Stimulated activated CD8-positive, alpha-beta memory T cell treated with anti-CD3 and anti-CD28 coated beads, Interleukin-4, amount 100 ng/mL, for 24 hours (primary cell): ENCODE results near the gene N4BP2.
"Not testable (repeated sequence)": the region's sequence is repeated elsewhere in the genome, so short reads cannot be mapped to it uniquely, and the experiment has no call there.

Experiments
- DNase-seq: peaks from one replicate; pipeline ENCODE4 v3.0.0-alpha.2; 2020; ENCODE audit warnings: low read depth

N4BP2 gene

DNA sequence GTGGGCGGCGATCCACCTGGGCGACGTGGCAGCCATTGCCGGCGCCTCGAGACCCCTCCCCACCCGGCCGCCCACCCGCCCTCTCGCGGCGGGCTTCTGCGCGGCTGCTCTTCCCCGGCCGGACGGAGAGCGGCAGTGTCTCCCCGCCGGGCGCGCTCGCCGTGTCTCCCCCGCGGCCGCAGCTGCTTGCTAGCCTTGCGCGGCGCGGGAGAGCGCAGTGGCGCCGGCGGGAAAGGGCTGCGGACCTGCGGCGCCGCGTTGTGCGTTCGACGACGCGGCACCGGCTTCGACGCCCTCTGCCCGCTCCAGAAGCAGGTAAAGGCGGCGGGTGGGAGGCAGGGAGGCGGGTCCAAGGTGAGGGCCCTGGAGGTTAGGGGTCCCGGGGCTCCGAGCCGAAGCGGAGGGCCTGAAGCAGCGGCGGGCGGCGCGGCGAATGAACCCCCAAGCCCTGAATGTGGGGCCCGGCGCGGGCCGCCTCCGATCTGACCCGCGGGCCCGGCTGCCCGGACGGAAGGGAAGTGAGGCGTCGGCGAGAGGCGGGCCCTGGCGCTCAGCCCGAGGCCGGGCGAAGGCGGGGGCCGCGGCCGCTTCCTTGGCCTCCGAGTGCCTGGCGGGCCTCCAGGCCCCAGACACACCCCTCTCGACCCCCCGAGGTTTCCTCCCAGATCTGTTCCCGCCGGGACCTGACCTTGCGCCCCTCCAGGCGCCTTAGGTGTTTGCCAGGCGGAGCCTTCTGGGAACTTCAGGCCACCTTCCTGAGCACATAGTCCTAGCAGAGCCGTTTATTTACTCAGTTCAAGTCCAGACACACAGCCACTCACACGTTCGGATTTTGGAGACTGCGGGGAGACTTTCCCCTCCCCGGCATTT, at the start of gene N4BP2:
Gene N4BP2, plus strand, starts transcription at position 135 of the 870 bp plus-strand sequence. CDS start 40,491 bp downstream, outside the sequence.
- peak; percentile 50 for DNase-seq

DNA sequence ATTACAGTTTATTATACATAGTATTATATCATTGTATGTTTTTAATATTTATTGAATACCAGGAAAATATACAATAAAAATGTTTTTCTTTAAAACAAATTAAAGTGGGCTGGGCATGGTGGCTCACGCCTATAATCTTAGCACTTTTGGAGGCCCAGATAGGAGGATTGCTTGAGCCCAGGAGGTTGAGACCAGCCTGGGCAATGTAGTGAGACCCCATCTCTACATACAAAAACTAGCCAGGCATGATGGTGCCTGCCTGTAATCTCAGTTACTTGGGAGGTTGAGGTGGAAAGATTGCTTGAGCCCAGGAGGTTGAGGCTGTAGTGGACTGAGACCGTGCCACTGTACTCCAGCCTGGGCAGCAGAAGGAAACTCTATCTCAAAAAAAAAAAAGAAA, 40.6 kb upstream of the N4BP2 start:
- no peak for DNase-seq

DNA sequence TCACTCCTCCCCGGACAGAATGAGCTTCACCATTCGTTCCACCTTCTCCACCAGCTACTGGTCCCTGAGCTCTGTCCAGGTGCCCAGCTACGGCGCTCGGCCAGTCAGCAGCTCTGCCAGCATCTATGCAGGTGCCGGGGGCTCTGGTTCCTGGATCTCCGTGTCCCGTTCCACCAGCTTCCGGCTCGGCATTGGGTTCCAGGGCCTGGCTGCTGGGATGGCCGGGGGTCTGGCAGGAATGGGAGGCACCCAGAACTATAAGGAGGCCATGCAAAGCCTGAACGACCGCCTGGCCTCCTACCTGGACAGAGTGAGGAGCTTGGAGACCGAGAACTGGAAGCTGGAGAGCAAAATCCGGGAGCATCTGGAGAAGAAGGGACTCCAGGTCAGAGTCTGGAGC, 36.4 kb upstream of the N4BP2 start:
- DNase-seq = no peak

DNA sequence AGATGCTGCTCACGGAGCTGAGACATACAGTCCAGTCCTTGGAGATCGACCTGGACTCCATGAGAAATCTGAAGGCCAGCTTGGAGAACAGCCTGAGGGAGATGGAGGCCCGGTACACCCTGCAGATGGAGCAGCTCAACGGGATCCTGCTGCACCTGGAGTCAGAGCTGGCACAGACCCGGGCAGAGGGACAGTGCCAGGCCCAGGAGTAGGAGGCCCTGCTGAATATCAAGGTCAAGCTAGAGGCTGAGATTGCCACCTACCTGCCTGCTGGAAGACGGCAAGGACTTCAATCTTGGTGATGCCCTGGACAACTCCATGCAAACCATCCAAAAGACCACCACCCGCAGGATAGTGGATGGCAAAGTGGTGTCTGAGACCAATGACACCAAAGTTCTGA, 35.5 kb upstream of the N4BP2 start:
- DNase-seq = not testable (repeated sequence)

DNA sequence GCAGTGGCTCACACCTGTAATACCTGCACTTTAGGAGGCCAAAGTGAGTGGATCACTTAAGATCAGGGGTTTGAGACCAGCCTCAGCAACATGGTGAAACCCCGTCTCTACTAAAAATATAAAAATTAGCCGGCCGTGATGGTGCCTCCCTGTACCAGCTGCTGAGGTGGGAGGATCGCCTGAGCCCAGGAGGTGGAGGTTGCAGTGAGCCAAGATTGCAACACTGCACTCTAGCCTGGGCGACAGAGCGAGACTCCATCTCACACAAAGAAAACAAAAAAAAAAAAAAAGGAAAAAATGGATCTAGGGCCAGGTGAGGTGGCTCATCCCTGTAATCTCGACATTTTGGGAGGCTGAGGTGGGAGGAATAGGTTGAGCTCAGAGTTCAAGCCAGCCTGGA, 32.6 kb upstream of the N4BP2 start:
- not testable (repeated sequence) for DNase-seq

DNA sequence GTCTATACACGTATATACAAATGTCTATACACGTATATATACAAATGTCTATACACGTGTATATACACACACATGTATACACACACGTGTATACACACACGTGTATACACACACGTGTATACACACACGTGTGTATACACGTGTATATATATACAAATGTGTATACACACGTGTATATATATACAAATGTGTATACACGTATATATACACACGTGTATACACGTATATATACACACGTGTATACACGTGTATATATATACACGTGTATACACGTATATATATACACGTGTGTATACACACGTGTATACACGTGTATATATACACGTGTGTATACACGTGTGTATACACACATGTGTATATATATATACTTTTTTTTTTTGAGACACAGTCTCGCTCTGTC, 23.9 kb upstream of the N4BP2 start:
- no peak for DNase-seq

DNA sequence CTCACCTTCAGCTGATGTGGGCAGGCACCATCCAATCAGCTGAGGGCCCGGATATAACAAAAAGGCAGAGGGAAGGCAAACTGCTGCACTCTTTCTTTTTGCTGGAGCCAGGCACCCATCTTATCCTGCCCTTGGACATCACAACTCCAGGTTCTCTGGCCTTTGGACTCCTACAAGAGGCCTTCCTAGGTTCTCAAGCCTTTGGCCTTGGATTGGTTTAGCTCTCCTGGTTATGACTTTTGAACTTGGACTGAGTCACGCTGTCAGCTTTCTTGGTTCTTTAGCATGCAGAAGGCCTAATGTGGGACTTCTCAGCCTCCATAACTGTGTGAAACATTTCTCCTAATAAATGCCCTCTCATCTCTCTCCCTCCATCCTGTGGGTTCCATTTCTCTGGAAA, 23.0 kb upstream of the N4BP2 start:
- no peak for DNase-seq

DNA sequence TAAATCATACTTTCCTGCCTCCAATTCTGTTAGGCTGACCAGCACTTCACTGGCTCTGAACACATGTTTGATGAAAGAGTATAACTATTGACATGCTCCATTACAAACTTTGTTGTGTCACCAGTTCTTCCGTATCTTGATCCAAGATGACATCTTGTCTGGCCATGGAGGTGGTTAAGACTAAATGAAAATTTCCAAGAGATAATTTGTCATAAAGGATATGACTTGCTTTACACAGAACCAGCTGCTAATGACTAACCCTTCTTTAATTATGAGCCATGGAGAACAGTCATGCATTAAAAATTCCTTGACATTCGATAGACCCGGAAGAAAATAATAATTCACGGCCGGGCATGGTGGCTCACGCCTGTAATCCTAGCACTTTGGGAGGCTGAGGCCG, 17.7 kb upstream of the N4BP2 start:
- no peak for DNase-seq

DNA sequence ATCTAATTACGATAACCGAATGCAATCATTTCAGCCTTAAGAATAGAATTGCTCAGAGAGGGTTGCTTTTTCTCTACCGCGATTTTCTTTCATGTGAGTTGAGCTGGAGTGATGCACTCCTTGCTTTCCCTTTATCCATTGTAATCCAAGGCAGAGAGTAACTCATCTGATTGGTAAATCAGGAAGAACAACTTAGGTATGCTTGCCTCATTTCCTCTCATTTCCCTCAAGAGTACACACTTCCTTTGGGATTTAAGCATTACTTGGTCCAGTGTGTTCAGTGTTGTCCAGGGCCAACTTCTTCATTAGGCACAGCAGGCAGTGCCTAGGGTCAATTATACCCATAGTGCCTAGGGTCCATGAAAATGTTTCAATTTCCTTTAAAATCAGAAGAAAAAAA, 15.7 kb upstream of the N4BP2 start:
- no peak for DNase-seq

DNA sequence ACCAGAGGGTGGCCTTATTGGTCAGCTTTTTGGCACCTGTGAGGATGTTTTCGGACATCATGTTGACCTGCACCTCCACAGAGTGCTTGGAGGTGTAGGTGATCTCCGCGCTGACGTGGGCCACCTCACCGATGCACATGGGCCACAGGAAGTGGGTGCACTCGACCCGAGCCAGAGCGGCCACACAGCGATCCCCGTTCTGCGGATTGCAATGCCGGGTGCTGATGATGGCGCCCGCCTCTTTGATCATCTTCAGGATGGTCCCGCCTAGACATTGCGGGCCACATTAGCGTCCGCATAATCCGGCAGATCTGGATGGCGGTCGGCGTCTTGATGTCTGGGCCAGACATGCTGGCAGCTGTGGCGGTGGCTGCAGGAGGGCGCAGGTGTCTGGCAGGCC, 12.9 kb upstream of the N4BP2 start:
- no peak for DNase-seq

DNA sequence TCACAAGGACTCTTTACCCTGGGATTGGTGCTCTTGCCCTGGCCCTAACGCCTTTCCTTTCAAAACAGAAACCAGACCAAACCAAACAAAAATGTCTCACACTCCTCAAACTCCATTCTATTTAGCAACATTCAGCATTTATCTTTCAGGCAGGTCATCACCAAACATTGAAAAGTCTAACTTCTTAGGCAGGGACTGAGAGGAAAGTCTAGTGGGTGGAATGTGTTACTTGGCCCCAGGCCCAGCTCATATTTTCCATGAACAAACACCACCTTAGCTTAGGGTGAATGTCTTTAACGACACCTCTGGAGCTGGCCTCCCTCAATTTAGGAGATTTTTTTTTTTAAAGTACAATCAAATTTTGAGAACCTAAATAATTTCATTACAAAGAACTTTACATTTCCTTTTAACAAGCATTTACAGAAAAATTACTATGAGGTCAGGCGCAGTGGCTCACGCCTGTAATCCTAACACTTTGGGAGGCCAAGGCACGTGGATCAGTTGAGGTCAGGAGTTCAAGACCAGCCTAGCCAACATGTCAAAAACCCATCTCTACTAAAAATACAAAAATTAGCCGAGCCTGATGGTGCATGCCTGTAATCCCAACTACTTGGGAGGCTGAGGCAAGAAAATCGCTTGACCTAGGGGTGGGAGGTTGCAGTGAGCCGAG, 10.2 kb upstream of the N4BP2 start:
- peak; percentile 11 for DNase-seq

DNA sequence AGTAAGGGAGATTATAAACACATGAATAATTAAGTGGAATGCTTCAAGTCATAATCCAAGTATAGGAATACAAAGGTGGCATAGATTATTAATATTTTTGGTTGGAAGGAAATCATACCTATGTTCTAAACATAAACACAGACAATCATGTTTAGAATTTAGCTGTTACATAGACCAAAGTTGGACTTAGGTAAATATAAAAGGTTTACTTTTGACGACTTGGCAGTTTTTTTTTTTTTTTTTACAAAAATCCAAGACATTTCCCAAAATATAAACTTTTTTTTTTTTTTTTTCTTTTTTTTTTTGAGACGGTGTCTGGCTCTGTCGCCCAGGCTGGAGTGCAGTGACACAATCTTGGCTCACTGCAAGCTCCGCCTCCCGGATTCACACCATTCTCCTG, 3.5 kb upstream of the N4BP2 start:
- DNase-seq = no peak

DNA sequence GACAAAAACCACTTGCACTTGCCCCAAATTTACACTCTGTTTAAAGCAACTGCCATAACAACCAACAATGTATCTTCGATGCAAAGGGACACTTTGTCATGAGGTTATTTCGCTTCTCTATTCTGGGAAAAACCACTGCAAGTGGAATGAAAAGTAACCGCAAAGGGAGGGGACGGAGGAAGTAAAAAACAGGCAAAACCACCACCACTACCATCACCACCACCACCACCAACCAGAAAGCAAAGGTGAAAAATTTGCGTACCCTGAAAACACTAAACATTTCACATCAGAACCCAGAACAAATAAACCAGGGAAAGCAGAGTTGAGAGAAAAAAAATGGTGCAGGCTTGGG, 1.2 kb upstream of the N4BP2 start:
- peak; percentile 12 for DNase-seq

DNA sequence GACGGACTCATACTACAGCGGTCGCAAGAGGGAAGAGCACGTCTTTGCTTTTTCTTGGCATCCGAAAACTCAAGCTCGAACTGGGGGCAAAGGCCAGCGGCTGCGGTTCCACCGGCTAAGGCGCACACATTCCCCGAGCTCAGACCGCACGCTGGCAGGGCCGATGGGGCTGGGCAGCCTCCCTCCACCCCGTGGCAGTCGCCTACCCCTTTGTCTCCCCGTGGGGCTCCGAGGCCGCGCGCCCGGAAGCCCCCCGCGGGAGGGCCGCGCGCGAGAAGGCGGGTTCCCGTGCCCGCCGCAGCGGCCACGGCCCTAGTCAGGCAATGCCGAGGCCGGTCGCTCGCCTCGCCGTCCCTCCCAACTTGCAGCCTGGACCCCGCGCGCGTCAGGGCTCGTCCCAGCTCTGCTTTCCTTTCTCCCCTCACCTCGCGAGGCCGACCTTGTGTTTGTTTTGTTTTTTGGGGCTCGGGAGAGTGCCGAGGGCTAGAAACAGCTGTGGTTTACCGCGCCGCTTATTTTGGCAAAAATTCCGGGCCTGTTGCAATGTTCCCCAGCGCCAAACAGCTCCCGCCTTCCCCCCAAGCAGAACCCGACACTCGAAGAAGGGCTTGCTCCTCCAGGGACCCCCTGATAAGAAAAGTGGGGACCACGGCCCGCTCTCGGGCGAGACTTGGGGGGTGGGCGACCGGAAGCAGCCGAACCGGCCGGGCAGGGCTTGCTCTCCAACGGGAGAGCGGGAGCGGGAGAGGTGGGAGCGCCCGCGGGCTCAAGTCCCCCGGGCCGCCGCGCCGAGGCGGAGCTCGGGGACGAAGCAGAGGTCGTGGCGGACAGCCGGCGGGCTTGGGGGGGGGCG, 561 bp upstream of the N4BP2 start:
- peak; percentile 36 for DNase-seq

DNA sequence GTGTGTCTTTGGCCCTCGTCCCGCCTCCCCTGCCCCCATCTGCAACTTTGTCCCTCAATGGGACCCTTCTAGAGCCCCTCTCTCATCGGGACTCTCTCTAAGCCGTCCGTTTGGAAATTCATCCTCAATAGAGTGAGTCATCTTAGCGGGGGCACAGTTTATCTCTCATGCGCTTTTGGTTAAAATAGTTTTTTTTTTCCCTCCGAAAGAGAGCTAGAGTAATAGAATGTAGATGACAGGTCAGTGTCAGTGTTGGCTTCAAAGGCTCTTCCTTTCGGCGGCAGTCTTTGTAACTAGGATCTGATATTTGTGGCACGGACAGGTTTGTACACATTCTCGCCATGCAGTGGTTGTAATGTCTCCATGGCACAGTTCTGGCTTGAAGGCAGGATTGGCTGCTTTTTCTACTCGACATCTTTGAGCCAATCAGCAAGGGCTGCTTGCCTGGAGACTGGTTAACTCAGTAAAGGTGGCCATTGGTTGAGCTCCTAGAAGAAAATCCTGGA, 989 bp downstream of the N4BP2 start:
- peak; percentile 28 for DNase-seq

DNA sequence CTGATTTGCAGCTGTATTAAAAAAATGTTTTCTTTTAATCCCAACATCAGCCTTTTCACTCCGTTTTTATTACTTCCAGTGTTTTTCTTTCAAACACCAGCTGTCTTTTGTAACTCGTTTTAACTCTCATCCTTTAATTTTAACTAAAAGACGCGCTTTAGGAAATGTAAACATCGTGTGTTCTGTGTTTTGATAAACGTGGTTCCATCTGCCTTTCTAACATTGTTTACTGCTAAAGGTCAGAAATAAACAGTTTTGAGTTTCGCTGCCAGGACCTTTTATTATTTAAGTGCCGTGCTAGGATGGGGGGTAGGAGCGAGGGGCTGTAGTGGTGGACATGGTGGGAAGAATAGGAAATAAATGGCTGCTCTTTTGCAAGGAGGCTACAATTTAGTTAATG, 1.5 kb downstream of the N4BP2 start:
- DNase-seq = no peak

DNA sequence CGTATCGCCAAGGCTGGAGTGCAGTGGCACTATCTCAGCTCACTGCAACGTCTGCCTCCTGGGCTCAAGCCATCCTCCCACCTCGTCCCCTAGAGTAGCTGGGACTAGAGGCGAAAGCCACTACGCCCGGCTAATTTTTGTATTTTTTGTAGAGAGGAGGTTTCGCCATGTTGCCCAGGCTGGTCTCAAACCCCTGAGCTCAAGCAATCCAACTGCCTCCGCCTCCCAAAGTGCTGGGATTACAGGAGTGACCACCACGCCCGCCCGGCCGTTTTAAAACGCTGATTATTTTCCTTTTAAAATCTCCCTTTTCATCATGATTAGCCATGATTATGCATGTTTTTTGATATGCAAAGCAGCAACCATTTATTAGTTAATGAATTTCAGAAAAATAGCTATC, 2.2 kb downstream of the N4BP2 start:
- no peak for DNase-seq

DNA sequence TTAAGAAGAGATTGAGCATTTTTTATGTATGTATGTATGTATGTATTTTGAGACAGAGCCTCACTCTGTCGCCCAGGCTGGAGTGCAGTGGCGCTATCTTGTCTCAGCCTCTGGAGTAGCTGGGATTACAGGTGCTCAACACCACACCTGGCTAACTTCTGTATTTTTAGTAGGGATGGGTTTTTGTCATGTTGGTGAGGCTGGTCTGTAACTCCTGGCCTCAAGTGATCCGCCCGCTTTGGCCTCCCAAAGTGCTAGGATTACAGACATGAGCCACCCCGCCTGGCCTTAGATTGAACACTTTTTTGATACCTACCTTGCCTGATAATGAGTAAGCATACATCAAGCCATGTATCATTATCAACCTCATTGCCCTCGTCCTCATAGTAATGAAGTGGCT, 2.7 kb downstream of the N4BP2 start:
- no peak for DNase-seq

DNA sequence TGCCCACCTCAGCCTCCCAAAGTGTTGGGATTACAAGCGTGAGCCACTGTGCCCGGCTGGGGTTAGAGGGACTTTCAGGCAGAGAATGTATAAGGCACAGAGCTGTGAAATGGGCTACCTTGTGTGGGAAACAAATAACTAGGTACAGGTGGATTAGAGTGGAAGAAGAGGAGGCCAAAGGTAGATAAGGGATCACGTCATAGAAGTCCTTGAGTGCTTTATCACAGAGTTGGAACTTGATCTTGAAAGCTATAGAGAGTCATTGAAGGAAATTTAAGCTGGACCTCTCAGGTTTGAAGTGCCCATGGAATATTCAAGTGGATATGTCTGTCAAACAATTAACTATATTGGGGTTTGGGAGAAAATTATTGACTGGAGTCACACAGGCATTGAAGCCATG, 8.4 kb downstream of the N4BP2 start:
- DNase-seq = no peak

DNA sequence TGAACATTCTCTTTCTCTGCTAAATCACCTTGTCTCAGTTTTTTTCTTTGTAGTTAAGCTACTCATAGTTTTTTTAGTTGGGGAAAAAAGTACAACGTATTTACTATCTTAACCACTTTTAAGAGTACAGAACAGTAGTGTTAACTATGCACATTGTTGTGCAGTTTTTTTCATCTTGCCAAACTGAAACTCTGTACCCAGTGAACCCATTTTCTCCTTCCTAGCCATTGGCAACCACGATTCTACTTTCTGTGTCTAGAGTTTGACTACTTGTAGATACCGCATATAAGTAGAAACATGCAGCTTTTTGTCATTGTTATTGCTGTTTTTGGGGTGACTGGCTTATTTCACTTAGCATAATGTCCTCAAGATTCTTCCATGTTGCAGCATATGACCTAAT, 10.0 kb downstream of the N4BP2 start:
- DNase-seq = no peak

DNA sequence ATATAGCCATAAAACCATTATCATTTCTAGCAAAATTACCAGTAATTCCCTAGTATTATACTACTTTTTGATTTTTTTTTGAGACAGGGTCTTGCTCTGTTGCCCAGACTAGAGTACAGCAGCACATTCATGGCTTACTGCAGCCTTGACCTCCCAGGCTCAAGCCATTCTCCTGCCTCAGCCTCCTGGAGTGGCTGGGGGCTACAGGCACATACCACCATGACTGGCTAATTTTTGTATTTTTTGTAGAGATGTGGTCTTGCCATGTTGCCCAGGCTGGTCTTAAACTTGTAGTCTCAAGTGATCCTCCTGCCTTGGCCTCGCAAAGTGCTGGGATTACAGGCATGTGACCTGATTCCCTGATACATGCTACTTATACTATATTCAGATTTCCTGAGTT, 13.7 kb downstream of the N4BP2 start:
- no peak for DNase-seq

DNA sequence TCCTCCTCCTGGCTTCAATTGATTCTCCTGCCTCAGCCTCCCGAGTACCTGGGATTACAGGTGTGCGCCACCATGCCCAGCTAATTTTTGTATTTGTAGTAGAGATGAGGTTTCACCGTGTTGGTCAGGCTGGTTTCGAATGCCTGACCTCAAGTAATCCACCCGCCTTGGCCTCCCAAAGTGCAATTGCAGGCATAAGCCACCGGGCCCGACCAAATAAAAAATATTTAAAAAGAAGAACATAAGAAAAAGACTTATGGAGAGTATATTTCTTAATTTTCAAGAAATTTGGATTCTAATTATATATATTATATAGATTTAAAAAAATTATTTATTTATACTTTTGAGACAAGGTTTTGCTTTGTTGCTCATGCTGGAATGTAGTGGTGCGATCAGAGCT, 29.8 kb downstream of the N4BP2 start:
- DNase-seq = no peak
